B cell (primary cell): Measurements from ENCODE around the gene GRK3. TPM values are rescaled to one million over a fixed set of nuclear protein-coding genes. Genes with fewer than 3 reads are reported as not detected.

Experiments
- ATAC-seq: fragments of 200-7000 bp; cut with Tn5 transposase; one replicate; pipeline ENCODE4 v1.10.0; 2021; ENCODE audit warnings: low read depth, mild to moderate bottlenecking, moderate number of reproducible peaks, moderate library complexity
- CTCF ChIA-PET: fragments of 350-600 bp; sonication (Branson Sonifier 250); formaldehyde crosslinking; loops from one replicate; lab custom pipeline; 2021; ENCODE audit warnings: antibody characterized with exemption, inconsistent platforms; lab: Charles Lee
- POLR2A ChIA-PET: fragments of 350-600 bp; sonication (Branson Sonifier 250); formaldehyde crosslinking; loops from one replicate; lab custom pipeline; 2021; ENCODE audit warnings: antibody characterized with exemption; lab: Charles Lee
- DNase-seq: peaks from one replicate; pipeline ENCODE4 v3.0.0; 2013
- H2AFZ ChIP-seq: 2 replicates; pipeline ENCODE4 v1.6.1; 2012; ENCODE audit warnings: mild to moderate bottlenecking, low read depth, low read length; ENCODE audit not compliant: insufficient read depth, poor library complexity, severe bottlenecking
- H3K27ac ChIP-seq, 2 donors: 1 replicate in 1 of 2; 2 replicates in 1 of 2; pipeline ENCODE4 v1.5.1; 2012 to 2013; ENCODE audit warnings: low read length in 2 of 2, mild to moderate bottlenecking in 2 of 2, moderate library complexity in 1 of 2
- H3K27me3 ChIP-seq, 4 experiments: fragments of 200-600 bp in 1 of 4; sonication (generic) in 1 of 4; replicated peaks in 1 of 4; 1 replicate in 2 of 4; 2 replicates in 2 of 4; pipeline versions ENCODE4 v1.6.1 to v1.7.0; 2013 to 2016; ENCODE audit warnings: low read length in 3 of 4, mild to moderate bottlenecking in 2 of 4, mixed read lengths in 1 of 4, moderate library complexity in 1 of 4; ENCODE audit not compliant: insufficient read depth in 4 of 4, control insufficient read depth in 3 of 4; ENCODE audit errors: control extremely low read depth in 1 of 4
- H3K36me3 ChIP-seq, 2 experiments: replicated peaks in 1 of 2; 1 replicate in 1 of 2; 2 replicates in 1 of 2; pipeline versions ENCODE4 v1.6.1 to v1.7.1; 2013; ENCODE audit warnings: low read length in 1 of 2; ENCODE audit not compliant: insufficient read depth in 2 of 2, control insufficient read depth in 1 of 2; ENCODE audit errors: control extremely low read depth in 1 of 2, extremely low read depth in 1 of 2
- H3K4me1 ChIP-seq, 2 donors: fragments of 200-600 bp in 1 of 2; sonication (generic) in 1 of 2; 1 replicate in 1 of 2; 2 replicates in 1 of 2; pipeline versions ENCODE4 v1.5.1 to v1.6.1; 2013 to 2017; ENCODE audit warnings: low read length in 2 of 2; ENCODE audit not compliant: control insufficient read depth in 2 of 2, insufficient read depth in 2 of 2
- H3K4me2 ChIP-seq: replicated peaks from 2 replicates; pipeline ENCODE3; 2012; ENCODE audit warnings: mild to moderate bottlenecking, low read depth, low read length; ENCODE audit not compliant: poor library complexity, severe bottlenecking
- H3K4me3 ChIP-seq, 5 experiments: fragments of 200-600 bp in 1 of 5; sonication (generic) in 1 of 5; 1 replicate in 3 of 5; 2 replicates in 2 of 5; pipeline versions ENCODE4 v1.5.1 to v1.7.0; 2011 to 2016; ENCODE audit warnings: low read length in 4 of 5, mild to moderate bottlenecking in 4 of 5, low read depth in 2 of 5, control low read depth in 1 of 5, moderate library complexity in 1 of 5; ENCODE audit not compliant: insufficient read depth in 1 of 5; ENCODE audit errors: control extremely low read depth in 1 of 5, extremely low read depth in 1 of 5
- H3K79me2 ChIP-seq: fragments of 200-600 bp; sonication (generic); one replicate; pipeline ENCODE4 v1.6.0; 2016; ENCODE audit warnings: low read length; ENCODE audit not compliant: control insufficient read depth, insufficient read depth
- H3K9ac ChIP-seq: fragments of 200-600 bp; sonication (generic); 2 replicates; pipeline ENCODE4 v1.6.1; 2017; ENCODE audit warnings: mild to moderate bottlenecking, low read length, moderate library complexity
- H3K9me3 ChIP-seq, 3 donors: one replicate each; pipeline versions ENCODE4 v1.6.1 to v1.7.1; 2013; ENCODE audit warnings: low read length in 2 of 3; ENCODE audit not compliant: control insufficient read depth in 2 of 3, insufficient read depth in 1 of 3; ENCODE audit errors: control extremely low read depth in 1 of 3
- H4K20me1 ChIP-seq: 2 replicates; pipeline ENCODE4 v1.6.0; 2012; ENCODE audit warnings: mild to moderate bottlenecking, low read length; ENCODE audit not compliant: insufficient read depth, control insufficient read depth, poor library complexity, severe bottlenecking
- H3K27ac Mint-ChIP-seq: one replicate; pipeline ENCODE4 v1.8.0; 2021; ENCODE audit warnings: mixed read lengths
- H3K27me3 Mint-ChIP-seq: one replicate; pipeline ENCODE4 v1.8.0; 2021; ENCODE audit warnings: mixed read lengths
- H3K4me1 Mint-ChIP-seq: one replicate; pipeline ENCODE4 v1.8.0; 2021; ENCODE audit warnings: mixed read lengths
- H3K4me3 Mint-ChIP-seq: one replicate; pipeline ENCODE4 v1.8.0; 2021; ENCODE audit warnings: mixed read lengths
- H3K9me3 Mint-ChIP-seq: one replicate; pipeline ENCODE4 v1.8.0; 2022; ENCODE audit warnings: mixed read lengths; ENCODE audit not compliant: insufficient read depth
- CTCF ChIP-seq: fragments of 200-600 bp; IDR thresholded peaks from one replicate; pipeline ENCODE4 v1.8.0; 2022; ENCODE audit warnings: antibody characterized with exemption, mild to moderate bottlenecking
- EZH2 ChIP-seq: IDR thresholded peaks from 2 replicates; pipeline ENCODE4 v1.6.1; 2012; ENCODE audit warnings: borderline replicate concordance, low read depth, mild to moderate bottlenecking, moderate library complexity, low read length; ENCODE audit not compliant: insufficient read depth, poor library complexity, severe bottlenecking
- WGBS: methylation state at CpG from one replicate; pipeline ENCODE4 v1.1.5; 2013; ENCODE audit warnings: missing lambda C conversion rate; ENCODE audit not compliant: insufficient coverage; 5-methylcytosine and 5-hydroxymethylcytosine counted together
- intact Hi-C: fragments of 100-400 bp; cut with micrococcal nuclease; formaldehyde crosslinking; loops from one replicate; pipeline ENCODE4 v1.10.0; 2022
- polyA plus RNA-seq: library from polyadenylated mRNA; depleted of rRNA; stranded (reverse); fragments of >200 nt; gene quantifications from 2 replicates; pipeline ENCODE4 v1.2.3, GENCODE V29; 2012
- total RNA-seq, 2 donors: library from RNA; stranded (reverse); fragments of 120-200 nt in 1 of 2; gene quantifications; 1 replicate in 1 of 2; 2 replicates in 1 of 2; pipeline versions ENCODE4 v1.2.3 to v1.2.4, GENCODE V29; 2013 to 2022

GRK3 gene
- total and polyA plus RNA-seq, 2 donors (not counting 1 experiment from before 2014, with no cell fraction given), result 17.6 to 61.0 TPM

GRCh38 chr22:25739659-25740344 is 175.3 kb downstream of the GRK3 start:
- ChIA-PET POLR2A (no interaction called here), CTCF (interaction anchor here (2.0 kb wide), 1 partner anchor 277 kb away, joined by 4 read pairs; no protein-coding TSS in a partner anchor)
- Histone ChIP-seq H4K20me1 (no peaks in the 10 kb centered on the region), H3K4me3 (no peak overlapping the region), H3K9me3 (no peaks in the 10 kb centered on the region), H3K9ac (no peak overlapping the region), H3K79me2 (no peaks in the 10 kb centered on the region), H3K27me3 (peaks cover 0 to 8% (median 4%) of the 10 kb centered on the region in 4 experiments), H3K27ac (no peak overlapping the region), H3K36me3 (no peaks in the 10 kb centered on the region), H3K4me1 (peaks cover 0 to 3% of the 10 kb centered on the region in 2 donors), H3K4me2 (no peak overlapping the region), H2AFZ (no peak overlapping the region)
- no peak overlapping the region for H3K4me3 Mint-ChIP-seq
- H3K4me1 Mint-ChIP-seq, result peaks cover 4% of the 10 kb centered on the region
- no peak overlapping the region for H3K27ac Mint-ChIP-seq
- WGBS, result 95% methylated on average over 8 of the region's 11 CpGs
- no peak for TF ChIP-seq EZH2
- no peak for TF ChIP-seq CTCF
- intact Hi-C loops, result no loop called here
- peaks cover 34% of the 10 kb centered on the region for H3K27me3 Mint-ChIP-seq
- ATAC-seq, result no peak
- H3K9me3 Mint-ChIP-seq, result no peaks in the 10 kb centered on the region
- DNase-seq, result no peak
